Stimulated activated CD4-positive, alpha-beta T cell treated with anti-CD3 and anti-CD28 coated beads, Interleukin-4, amount 100 ng/mL, for 48 hours (primary cell): Measurements from ENCODE around the gene PRDM5.

Source experiments
- DNase-seq, 2 donors: peaks; one replicate each; pipeline ENCODE4 v3.0.0-alpha.2; 2020; ENCODE audit warnings: low read depth in 2 of 2

PRDM5 gene

DNA sequence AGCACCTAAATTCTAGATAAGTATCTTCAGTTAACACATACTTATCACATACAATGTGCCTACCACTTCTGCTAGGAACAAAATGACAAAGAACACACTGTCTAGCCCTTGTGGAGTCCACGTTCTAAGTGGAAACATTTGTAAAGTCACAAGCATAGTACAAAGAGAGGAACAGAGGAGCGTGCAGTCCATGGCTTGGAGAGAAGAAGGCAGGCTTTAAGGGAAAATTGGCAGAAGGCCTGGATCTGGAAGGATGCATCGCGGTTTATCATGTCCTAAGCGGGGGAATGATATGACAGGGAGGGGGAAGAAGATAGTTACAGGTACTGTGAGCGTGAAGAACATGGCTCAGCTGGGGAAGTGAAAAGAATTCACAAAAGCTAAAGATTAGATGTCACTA lies 218.0 kb downstream of the PRDM5 start:
- DNase-seq = no peak

DNA sequence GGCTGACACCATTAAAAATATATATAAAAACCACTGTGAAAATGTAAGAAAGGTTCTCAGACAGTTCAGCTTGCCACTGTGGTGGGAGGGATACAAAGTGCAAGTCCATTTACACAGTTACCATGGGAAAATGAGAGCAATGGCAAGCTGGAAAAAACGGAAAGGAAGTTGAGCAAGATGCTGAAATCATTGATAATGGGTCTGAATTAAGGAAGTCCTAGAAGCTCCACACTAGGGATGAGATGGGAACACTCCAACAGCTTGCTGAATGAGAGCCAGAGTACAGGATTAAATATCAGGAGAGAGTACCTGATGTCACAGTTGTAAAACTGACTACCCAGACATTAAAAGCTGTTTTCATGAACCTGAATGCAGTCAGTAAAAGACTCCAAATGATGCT lies 218.6 kb downstream of the PRDM5 start:
- no peak for DNase-seq

DNA sequence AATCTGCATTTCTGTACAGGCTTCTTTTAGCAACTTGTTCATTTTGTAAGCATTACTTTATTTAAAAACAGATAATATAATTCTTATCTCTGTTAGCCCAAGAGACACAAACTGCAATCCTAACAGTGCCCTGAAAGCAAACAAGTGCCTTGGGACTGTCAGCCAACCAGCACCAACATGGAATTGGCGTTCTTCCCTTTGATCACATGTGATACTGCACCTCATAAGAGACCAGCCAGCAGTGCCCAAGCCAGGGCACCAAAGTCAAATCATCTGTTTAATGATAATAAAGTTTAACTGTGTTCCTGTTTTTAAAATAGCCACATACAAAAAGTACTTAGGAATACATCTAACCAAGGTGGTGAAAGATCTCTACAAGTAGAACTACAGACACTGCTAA lies 223.2 kb downstream of the PRDM5 start:
- no peak for DNase-seq

DNA sequence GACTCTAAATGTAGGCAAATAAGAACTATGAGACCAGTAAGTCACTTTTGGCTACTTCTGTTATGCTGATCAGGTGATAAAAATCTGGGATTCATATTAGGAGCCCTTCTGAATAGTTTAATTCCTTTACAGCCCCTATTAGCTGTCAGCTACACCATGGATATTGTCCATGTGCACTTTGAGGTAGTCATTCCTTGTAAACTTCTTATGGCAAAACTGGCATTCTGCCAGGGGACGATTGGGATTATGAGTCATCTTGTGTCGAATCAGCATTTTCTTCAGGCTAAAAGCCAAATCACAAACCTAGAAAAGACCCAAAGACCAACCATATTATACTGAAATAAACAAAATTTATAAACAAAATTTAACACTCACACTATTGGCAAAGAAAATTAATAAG lies 227.6 kb downstream of the PRDM5 start:
- DNase-seq = no peak

DNA sequence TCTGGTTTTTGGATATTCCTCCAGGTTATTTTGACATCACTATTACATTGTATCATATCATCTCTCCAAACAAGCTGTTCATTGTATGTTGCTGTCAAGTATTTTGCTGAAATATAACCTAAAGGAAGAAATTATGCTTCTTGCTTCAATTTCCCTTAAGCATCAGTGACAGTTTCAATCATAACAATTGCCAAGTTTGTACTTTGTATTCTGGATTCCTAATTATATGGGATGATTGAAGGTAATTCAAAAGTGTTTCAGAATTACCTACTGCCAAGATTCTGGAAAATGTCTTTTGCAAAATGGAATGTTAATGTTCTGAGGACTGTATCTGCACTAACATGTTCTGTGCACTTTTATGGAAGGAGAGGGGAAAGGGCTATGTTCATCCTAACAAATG lies 228.7 kb downstream of the PRDM5 start:
- DNase-seq = no peak

DNA sequence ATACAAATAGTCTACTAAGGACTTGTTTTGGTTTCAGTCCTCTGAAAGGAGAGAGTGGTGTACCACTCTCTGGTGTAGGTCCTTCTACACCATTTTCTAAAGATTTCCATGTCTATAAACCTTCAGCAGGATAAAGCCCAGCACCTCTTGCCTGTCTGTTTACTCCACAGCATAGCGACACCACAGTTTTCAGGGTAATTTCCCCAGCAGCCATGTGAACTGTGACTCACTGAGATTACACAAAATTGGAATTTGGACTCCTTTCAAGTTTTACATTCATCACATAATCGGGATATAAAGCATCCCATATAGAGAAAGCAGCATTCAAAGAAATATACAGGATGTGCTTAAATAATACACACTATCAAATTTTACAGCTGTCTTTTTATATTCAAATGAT lies 229.6 kb downstream of the PRDM5 start:
- no peak for DNase-seq

DNA sequence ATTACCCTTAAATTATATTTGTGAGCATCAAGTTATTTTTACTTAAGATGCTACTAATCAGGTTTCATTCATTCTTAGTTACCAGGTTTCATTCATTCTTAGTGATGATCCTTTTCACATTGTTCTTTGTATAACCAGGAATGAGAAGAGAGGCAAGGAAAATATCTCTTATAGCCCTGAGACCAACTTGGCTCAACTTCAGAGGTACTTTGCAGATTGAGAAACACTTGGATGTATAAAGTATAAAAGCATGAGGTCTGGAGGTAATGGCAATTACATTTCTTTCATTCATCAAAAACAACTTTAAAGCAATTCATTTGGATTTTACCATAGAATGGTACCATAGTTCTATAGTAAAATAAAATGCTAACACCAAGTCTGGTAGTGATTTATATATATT lies 231.0 kb downstream of the PRDM5 start:
- no peak for DNase-seq

DNA sequence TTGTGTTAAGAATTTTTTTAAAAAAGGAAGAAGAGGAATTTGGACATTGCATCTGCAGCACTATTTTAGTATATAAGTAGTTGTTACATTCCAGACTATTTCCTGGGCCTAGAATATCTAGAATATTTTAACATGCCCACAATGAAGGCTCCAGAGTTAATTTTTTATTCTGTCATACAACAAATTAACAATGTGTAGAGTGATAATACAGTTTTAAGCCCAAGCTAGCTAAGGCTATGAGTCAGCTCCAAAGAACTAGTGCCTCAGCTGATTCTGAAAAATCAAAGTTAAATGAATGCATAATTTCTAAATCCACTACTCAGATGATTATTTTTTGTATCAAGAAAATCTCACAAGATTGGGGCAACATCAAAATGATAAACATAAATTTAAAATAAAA lies 231.4 kb downstream of the PRDM5 start:
- DNase-seq = no peak

DNA sequence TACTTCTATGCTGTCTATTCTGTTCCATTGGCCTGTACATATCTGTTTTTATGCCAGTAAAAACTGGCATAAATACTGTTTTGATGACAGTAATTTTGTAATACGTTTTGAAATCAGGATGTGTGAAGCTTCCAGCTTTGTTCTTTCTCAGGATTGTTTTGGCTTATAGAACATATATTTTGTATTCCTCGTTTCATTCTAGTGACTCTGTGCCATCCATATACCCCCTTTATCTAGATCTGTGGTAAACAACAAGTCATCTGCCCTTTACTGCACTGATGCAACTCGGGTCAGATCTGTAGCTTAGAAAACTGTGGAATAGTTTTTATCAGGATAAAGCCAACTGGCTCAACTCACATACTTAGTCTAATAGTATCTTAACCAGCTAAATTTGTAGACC lies 233.7 kb downstream of the PRDM5 start:
- no peak for DNase-seq

DNA sequence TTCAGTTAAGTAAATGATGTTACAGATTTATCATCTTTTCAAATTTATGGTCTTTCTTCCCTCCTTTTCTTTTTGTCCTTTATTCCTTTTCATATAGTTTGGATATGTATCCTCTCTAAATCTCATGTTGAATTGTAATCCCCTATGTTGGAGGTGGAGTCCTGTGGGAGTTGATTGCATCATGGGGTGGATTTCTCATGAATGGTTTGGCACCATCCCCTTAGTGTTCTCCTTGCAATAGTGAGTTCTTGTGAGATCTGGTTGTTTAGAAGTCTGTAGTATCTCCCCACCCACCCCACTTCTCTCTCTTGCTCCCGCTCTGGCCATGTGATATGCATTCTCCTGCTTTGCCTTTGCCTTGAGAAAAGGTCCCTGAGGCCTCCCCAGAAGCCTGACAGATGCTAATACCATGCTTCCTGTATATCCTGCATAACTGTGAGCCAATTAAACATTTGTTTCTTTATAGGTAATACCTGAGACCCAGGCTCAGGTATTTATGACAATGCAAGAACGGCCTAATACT lies 236.7 kb downstream of the PRDM5 start:
- no peak for DNase-seq

DNA sequence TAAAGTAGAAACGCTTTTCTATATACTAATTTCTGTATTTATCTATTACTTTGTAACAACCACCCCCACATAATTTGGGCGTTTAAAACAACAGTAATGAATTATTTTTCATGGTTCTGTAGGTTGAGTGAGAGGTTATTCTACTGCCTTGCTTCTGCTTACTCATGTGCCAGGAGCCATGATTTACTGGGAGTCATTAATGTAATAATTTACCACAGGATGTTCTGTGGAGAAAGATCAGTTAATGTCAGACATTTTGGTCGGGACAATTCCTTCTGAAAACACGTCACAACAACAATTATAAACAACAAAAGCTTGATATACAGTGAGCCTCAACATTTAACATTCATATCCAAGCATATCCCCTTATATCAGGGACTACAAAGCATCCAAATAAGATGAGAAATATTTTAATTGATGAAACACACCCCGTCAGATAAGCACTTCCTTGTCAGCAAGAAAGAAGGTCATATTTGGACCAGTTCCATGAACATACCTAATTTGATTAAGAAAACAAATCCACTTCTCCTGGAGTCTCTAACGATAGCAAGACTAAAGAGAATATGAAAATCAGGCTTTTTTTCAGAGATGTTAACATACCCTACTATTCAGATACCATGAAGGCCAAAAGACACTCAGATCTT lies 238.5 kb downstream of the PRDM5 start:
- no peak for DNase-seq

DNA sequence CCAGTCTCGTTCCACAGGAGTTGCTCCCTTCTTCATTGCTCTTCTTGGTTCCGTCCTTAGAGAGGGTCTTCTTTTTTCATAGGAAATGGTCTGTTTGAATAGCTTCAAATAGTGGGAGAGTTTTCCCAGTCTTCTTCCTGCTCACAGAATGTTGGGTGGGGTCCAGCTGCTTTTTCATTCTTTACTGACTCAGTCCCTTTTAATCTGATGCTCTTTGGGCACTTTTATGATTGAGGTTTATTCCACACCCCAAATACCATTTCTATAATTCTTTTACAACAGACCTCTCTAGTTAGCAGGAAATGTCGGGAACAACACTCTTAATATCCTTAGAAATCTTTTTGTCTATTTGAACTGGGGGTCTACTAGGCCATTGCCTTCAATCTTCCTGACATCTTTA lies 239.5 kb downstream of the PRDM5 start:
- DNase-seq = no peak

DNA sequence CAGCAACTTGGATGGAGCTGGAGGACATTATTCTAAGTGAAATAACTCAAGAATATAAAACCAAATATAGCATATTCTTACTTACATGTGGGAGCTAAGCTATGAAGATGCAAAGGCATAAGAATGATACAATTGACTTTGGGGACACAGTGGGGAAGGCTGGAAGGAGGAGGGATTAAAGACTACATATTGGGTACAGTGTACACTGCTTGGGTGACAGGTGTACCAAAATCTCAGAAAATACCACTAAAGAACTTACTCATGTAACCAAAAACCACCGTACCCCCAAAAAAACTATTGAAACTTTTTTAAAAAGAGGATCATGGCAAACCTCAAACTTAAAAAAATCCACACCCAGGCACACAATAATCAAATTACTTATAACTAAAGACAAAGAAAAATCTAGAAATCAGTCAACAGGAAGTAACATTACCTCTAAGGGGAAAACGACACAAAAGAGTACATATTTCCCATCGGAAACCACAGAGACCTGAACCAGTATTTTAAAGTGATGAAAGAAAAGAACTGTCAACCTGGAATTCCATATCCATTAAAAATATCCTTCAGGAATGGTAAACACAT lies 241.8 kb downstream of the PRDM5 start:
- no peak for DNase-seq

DNA sequence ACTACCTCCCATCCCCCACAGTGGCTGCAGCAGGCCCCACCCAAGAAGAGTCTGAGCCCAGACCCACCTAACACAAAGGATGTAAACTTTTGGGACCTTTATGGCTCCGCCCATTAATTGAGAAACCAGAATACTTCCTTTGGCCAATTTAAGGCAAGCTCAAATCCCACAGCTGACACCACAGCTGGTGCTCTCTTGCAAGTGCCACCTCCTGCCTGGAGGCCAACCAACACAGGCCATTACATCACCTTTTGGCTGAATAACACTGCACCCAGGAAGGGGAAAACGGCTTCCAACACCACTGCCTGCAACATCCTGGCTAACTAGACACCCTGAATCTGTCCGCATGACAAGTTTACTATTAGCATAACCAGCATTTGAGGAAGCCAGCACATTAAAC lies 248.8 kb downstream of the PRDM5 start:
- no peak for DNase-seq

DNA sequence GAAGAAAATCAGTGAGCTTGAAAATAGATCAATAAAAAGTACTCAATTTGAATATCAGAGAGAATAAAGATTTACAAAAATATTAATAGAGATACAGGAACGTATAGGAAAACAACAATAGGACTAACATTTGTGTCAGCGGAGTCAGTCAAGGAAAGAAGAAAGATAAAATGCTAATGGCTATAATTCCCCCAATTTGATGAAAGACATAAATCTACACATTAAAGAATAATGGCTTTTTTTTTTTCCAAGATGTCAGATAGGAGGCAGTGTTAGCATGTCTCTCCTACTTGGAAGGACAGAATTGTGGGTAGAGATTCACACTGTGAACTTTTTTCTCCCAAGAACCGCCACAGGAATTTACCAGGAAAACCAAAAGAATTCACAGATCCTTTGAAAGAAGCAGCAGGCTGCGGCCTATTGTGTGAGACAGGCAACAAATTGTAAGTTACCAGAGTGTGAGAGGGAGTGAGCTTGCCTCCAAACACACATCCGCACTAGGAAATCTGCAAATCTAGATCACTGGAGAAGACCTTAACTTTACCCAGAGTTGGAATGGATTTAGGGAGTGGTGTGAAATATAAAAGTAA lies 249.9 kb downstream of the PRDM5 start:
- DNase-seq = no peak

DNA sequence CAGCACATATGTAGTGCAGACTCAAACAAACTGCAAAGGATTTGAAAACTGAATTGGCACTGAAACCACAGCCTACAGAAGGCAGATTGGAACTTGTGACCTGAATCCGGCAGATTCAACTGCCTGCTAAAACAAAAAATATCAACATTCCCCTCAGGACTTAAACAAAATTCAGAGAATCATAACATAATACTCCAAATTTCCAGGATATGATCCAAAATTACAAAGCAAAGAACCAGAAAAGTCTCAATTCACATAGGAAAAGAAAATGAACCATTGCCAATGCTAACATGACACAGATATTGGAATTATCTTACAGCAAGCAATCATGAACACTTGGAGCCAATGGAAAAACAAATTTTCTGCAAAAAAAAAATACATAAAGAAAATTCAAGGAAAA lies 250.4 kb downstream of the PRDM5 start:
- no peak for DNase-seq

DNA sequence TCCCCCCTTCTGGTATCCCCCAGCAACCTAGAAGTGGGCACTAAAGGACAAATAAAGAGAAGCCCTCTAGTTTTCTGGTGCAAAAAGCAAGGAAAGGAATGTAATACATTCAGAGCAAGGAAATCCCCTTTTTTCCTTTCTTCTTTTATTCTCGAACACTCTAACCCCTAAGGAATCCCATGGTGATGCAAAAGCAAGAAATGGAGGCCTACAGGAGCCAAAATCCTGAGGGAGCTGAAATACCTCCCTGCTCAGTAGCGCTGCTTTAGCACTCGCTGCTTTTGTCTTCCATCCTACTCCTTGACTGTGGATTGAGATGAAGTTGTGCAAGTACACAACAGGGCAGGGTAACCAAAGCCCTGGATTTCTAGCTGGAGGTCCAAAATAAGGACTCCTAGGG lies 251.0 kb downstream of the PRDM5 start:
- DNase-seq = no peak

DNA sequence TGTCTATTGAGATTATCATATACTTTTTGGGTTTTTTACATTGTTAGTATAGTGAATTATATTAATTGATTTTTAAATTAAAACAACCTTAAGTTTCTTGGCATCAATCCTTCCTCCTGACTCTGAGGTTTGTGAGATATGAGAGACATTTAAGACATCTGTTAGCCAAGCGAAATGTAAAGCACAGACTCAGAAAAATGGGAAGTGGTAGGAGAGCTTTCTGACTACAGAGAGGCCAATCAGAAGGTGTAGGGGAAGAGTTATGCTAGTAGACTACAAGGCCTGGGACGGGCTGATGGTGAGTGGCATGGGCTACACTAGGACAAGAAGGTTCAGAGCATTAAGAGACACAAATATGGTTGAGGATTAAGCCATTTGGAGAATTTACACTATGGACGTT lies 255.4 kb downstream of the PRDM5 start:
- no peak for DNase-seq

DNA sequence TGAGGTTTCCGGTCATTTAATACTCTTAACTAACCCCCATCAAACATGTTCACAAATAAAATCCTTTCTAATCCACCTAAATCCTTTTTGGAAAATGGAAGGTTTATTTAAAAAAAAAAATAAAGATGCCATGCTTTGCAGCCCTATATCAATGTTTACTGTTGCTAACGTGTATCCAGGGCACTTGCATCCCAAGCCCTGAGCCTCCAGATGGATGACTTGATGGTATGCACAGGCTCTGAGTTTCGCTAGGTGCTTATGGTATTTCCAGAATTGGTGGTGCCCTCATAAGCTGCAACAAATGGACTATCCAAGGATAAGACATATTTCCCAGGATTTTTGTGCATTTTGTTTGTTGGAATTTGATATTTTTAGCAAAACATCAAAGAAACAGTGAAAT lies 257.7 kb downstream of the PRDM5 start:
- DNase-seq = no peak

DNA sequence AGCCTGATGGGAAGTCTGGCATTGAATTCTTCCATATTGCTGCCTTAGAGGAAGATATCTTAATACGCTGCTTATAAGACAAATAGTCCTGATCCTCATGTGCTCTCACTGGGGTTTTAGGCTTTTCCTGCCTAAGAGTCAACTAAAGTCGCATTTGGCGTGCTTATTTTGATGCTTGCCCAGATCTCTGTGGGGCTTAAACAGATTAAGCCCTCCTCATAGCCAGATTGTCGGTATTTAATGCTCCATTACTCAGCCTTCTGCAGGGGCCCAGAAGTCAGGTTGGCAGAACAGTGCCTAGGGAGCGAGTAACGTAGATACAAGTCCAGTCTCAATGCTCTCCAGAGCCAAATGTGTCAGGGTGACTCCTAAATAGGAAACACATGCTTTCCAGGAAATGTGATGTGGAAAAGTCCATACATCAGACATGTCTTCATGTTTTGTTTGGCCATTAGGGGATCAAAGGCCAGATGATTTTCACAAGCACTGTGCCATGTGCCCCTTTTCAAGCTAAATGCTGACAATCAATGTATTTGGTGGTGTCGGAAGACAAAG lies 262.8 kb downstream of the PRDM5 start:
- no peak for DNase-seq

DNA sequence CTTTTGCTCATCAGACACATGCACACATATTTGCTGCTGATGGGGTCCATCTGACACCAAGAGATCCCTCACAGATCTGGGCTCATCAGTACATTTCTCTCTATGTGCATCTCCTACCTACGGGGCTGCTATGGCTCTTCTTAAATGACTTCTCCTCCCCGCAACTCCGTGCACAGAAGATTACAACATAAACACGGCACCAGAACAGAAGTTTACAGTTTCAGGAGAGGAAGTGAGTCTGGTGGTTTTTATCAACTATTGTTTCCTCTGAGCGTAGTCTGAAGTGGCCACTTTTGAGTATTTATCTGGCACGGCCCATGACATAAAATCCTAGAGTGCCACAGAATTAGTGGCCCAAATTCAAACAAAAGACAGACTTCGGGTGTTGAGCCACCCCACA lies 263.8 kb downstream of the PRDM5 start:
- no peak for DNase-seq

DNA sequence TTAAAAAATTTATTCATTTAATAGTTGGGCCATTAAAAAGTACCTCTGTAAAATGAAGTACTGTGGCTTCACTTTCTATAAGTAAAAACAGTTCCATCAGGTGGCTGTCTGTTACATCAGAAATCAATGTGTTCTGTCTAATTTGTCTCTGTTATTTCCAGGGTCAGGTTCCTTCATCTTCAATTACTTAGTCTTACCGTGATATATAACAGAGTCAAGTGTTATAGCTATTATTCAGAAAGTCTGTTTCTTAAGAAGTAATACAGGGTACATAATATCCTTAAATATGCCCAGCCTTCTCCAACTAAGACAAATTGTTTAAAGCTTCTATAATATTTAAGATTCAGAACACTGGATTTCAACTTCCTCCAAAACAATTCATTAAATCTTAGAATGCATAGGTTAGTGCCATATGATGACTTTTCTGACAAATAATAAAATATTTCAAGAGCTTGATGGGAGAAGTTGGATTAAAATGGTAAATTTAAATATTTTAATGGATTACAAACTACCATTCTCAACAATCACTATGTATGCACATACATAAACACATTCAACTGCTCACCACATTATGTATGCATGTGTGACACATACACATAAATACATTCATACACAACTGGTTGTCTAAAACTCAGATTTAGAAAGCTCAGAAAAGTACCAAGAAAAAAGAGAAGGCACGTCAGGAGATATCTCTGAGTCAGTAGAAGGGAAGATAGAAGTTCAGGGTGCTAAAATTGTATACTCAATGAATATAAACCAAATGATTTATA lies 268.5 kb downstream of the PRDM5 start:
- no peak for DNase-seq
